IPS DF 6.9 (cell line): ENCODE results near the gene KIF25.
A peak's percentile ranks its signal among the peaks of the same experiment; 100 is the strongest.

Experiments
- DNase-seq: peaks from one replicate; pipeline ENCODE4 v3.0.0-alpha.2; 2013; ENCODE audit warnings: low read depth, low spot score
- H3K27ac ChIP-seq: one replicate; pipeline ENCODE4 v1.5.1; 2013; ENCODE audit warnings: low read length, control low read depth
- H3K27me3 ChIP-seq: 2 replicates; pipeline ENCODE4 v1.6.1; 2013; ENCODE audit warnings: mild to moderate bottlenecking, low read length; ENCODE audit not compliant: control insufficient read depth, insufficient read depth
- H3K36me3 ChIP-seq: 2 replicates; pipeline ENCODE4 v1.6.1; 2013; ENCODE audit warnings: low read length; ENCODE audit not compliant: control insufficient read depth, insufficient read depth
- H3K4me1 ChIP-seq: 2 replicates; pipeline ENCODE4 v1.6.1; 2013; ENCODE audit warnings: low read length; ENCODE audit not compliant: control insufficient read depth, insufficient read depth
- H3K4me3 ChIP-seq: 2 replicates; pipeline ENCODE4 v1.5.1; 2013; ENCODE audit warnings: mild to moderate bottlenecking, low read length
- H3K9me3 ChIP-seq: 2 replicates; pipeline ENCODE4 v1.6.1; 2013; ENCODE audit warnings: low read length, inconsistent platforms; ENCODE audit not compliant: control insufficient read depth, insufficient read depth
- WGBS: extraction: QIAGEN DNeasy Blood & Tissue Kit; methylation state at CpG from one replicate; pipeline ENCODE4 v1.1.7; 2013; ENCODE audit warnings: mixed read lengths, missing lambda C conversion rate; ENCODE audit not compliant: insufficient read length, insufficient coverage; 5-methylcytosine and 5-hydroxymethylcytosine counted together

KIF25 gene

GRCh38 chr6:168056892-168057527 lies 59.5 kb downstream of the KIF25 start:
- H3K27ac ChIP-seq, result no peak overlapping the region

GRCh38 chr6:168057836-168058235 lies 60.4 kb downstream of the KIF25 start:
- Histone ChIP-seq H3K27ac (no peak overlapping the region), H3K4me1 (no peaks in the 10 kb centered on the region; the same call in 1 of the 2 replicates), H3K9me3 (no peaks in the 10 kb centered on the region), H3K36me3 (no peaks in the 10 kb centered on the region), H3K4me3 (no peak overlapping the region), H3K27me3 (no peaks in the 10 kb centered on the region)
- no peak for DNase-seq
- no CpG with 5 or more reads among the region's 14 CpGs for WGBS

More at GRCh38 chr6:168056892-168057527, 59.5 kb downstream of the KIF25 start:
- no peak overlapping the region for H3K4me3 ChIP-seq
- whole genome bisulfite sequencing, result no CpG with 5 or more reads among the region's 24 CpGs
- no peaks in the 10 kb centered on the region for H3K27me3 ChIP-seq
- no peak for DNase-seq
- no peaks in the 10 kb centered on the region; the same call in 1 of the 2 replicates for H3K4me1 ChIP-seq
- H3K9me3 ChIP-seq, result no peaks in the 10 kb centered on the region
- no peaks in the 10 kb centered on the region for H3K36me3 ChIP-seq

- no peak for DNase-seq
- no peak overlapping the region for H3K27ac ChIP-seq
- WGBS, result no CpG with 5 or more reads among the region's 30 CpGs
These were observed 61.5 kb downstream of the KIF25 start for GRCh38 chr6:168058691-168059551.

GRCh38 chr6:168060521-168060931 lies 63.1 kb downstream of the KIF25 start:
- H3K36me3 ChIP-seq, result no peaks in the 10 kb centered on the region
- H3K4me1 ChIP-seq, result no peaks in the 10 kb centered on the region
- peak; percentile 33 for DNase-seq
- no peak overlapping the region for H3K27ac ChIP-seq
- H3K9me3 ChIP-seq, result no peaks in the 10 kb centered on the region
- H3K27me3 ChIP-seq, result no peaks in the 10 kb centered on the region
- no CpG with 5 or more reads among the region's 12 CpGs for WGBS
- H3K4me3 ChIP-seq, result no peak overlapping the region

More at GRCh38 chr6:168058691-168059551, 61.5 kb downstream of the KIF25 start:
- Histone ChIP-seq H3K27me3 (no peaks in the 10 kb centered on the region), H3K36me3 (no peaks in the 10 kb centered on the region), H3K4me3 (no peak overlapping the region), H3K9me3 (no peaks in the 10 kb centered on the region), H3K4me1 (no peaks in the 10 kb centered on the region; the same call in 1 of the 2 replicates)

GRCh38 chr6:168061269-168062210 lies 64.1 kb downstream of the KIF25 start:
- no peaks in the 10 kb centered on the region for H3K4me1 ChIP-seq
- H3K27ac ChIP-seq, result no peak overlapping the region
- H3K4me3 ChIP-seq, result no peak overlapping the region
- no peaks in the 10 kb centered on the region for H3K9me3 ChIP-seq
- H3K36me3 ChIP-seq, result no peaks in the 10 kb centered on the region
- no CpG with 5 or more reads among the region's 29 CpGs for WGBS
- DNase-seq, result no peak
- H3K27me3 ChIP-seq, result no peaks in the 10 kb centered on the region

- WGBS, result no CpG with 5 or more reads among the region's 31 CpGs
- no peaks in the 10 kb centered on the region for H3K9me3 ChIP-seq
- H3K4me1 ChIP-seq, result no peaks in the 10 kb centered on the region
These were observed 65.1 kb downstream of the KIF25 start for GRCh38 chr6:168062346-168063289.

GRCh38 chr6:168063431-168063830 lies 66.0 kb downstream of the KIF25 start:
- no peaks in the 10 kb centered on the region for H3K9me3 ChIP-seq
- no peaks in the 10 kb centered on the region for H3K36me3 ChIP-seq
- H3K4me3 ChIP-seq, result no peak overlapping the region
- H3K27me3 ChIP-seq, result no peaks in the 10 kb centered on the region
- H3K4me1 ChIP-seq, result no peaks in the 10 kb centered on the region
- H3K27ac ChIP-seq, result no peak overlapping the region
- no CpG with 5 or more reads among the region's 13 CpGs for WGBS
- no peak for DNase-seq

More at GRCh38 chr6:168062346-168063289, 65.1 kb downstream of the KIF25 start:
- no peaks in the 10 kb centered on the region for H3K36me3 ChIP-seq
- no peak overlapping the region for H3K4me3 ChIP-seq
- H3K27ac ChIP-seq, result no peak overlapping the region
- no peak for DNase-seq
- no peaks in the 10 kb centered on the region for H3K27me3 ChIP-seq

GRCh38 chr6:168064226-168064807 lies 66.8 kb downstream of the KIF25 start:
- WGBS, result no CpG with 5 or more reads among the region's 11 CpGs
- no peaks in the 10 kb centered on the region for H3K36me3 ChIP-seq
- no peaks in the 10 kb centered on the region for H3K27me3 ChIP-seq
- H3K4me1 ChIP-seq, result no peaks in the 10 kb centered on the region
- H3K9me3 ChIP-seq, result no peaks in the 10 kb centered on the region
- DNase-seq, result no peak
- no peak overlapping the region for H3K27ac ChIP-seq
- no peak overlapping the region for H3K4me3 ChIP-seq

GRCh38 chr6:168067081-168067759 lies 69.7 kb downstream of the KIF25 start:
- DNase-seq, result no peak
- H3K27me3 ChIP-seq, result no peaks in the 10 kb centered on the region
- peaks cover 3% of the 10 kb centered on the region; the same call in 1 of the 2 replicates for H3K4me1 ChIP-seq
- no peak overlapping the region for H3K27ac ChIP-seq
- no CpG with 5 or more reads among the region's 24 CpGs for WGBS
- no peak overlapping the region for H3K4me3 ChIP-seq
- no peaks in the 10 kb centered on the region for H3K36me3 ChIP-seq
- H3K9me3 ChIP-seq, result no peaks in the 10 kb centered on the region
